ENCODE measurements around the gene ZFYVE19. TPM values are rescaled to one million over a fixed set of nuclear protein-coding genes. Genes with fewer than 3 reads are reported as not detected.

ZFYVE19 gene
- total and polyA plus RNA-seq, 2 donors from 2014 or later: 18.7 to 37.5 TPM

- Histone ChIP-seq H3K36me3 (ENCODE audit: control insufficient read depth in 2 of 3, insufficient read depth in 3 of 3, low read length in 3 of 3) (peaks cover 0 to 15% (median 9%) of the 10 kb centered on the region in 3 donors), H3K27ac (ENCODE audit: low read depth in 2 of 2, low read length in 2 of 2) (no peak overlapping the region), H3K9me3 (ENCODE audit: control insufficient read depth in 2 of 3, insufficient read depth in 1 of 3, low read length in 3 of 3) (no peaks in the 10 kb centered on the region), H3K4me3 (ENCODE audit: low read length in 3 of 3) (no peak overlapping the region), H3K27me3 (ENCODE audit: control insufficient read depth, insufficient read depth, low read length) (no peaks in the 10 kb centered on the region), H3K4me1 (ENCODE audit: control insufficient read depth in 2 of 3, insufficient read depth in 2 of 3, low read depth in 1 of 3, low read length in 3 of 3) (peaks cover 1 to 26% (median 16%) of the 10 kb centered on the region in 3 donors), H3K9ac (ENCODE audit: low read length in 3 of 3) (no peak overlapping the region)
- peak; percentile 84 for TF ChIP-seq CTCF (IDR thresholded peaks at IDR 0.05; ENCODE audit: borderline replicate concordance, extremely low read depth, insufficient read depth)
- DNase-seq (peak; percentile 82 to 91 (median 84)), FAIRE-seq (no peak)
- intact Hi-C loops (cut with DNase I): no loop called here
These were observed 24.2 kb upstream of the ZFYVE19 start for GRCh38 chr15:40782609-40783227.

- intact Hi-C loops (cut with DNase I): no loop called here
- TF ChIP-seq CTCF (IDR thresholded peaks at IDR 0.05; ENCODE audit: borderline replicate concordance, extremely low read depth, insufficient read depth): no peak
- H3K4me1 ChIP-seq (ENCODE audit: control insufficient read depth in 2 of 3, insufficient read depth in 2 of 3, low read depth in 1 of 3, low read length in 3 of 3): peaks cover 5 to 34% (median 26%) of the 10 kb centered on the region in 3 donors
- peak overlapping the region; percentile 38 to 45 for H3K27ac ChIP-seq (ENCODE audit: low read depth in 2 of 2, low read length in 2 of 2)
- H3K36me3 ChIP-seq (ENCODE audit: control insufficient read depth in 2 of 3, insufficient read depth in 3 of 3, low read length in 3 of 3): no peaks in the 10 kb centered on the region
- no peaks in the 10 kb centered on the region for H3K27me3 ChIP-seq (ENCODE audit: control insufficient read depth, insufficient read depth, low read length)
- DNase-seq (no peak), FAIRE-seq (no peak)
- no peaks in the 10 kb centered on the region for H3K9me3 ChIP-seq (ENCODE audit: control insufficient read depth in 2 of 3, insufficient read depth in 1 of 3, low read length in 3 of 3)
- H3K9ac ChIP-seq (ENCODE audit: low read length in 3 of 3): peak overlapping the region in 1 of 3 donors; percentile 6
- no peak overlapping the region for H3K4me3 ChIP-seq (ENCODE audit: low read length in 3 of 3)
These were observed 21.7 kb upstream of the ZFYVE19 start for GRCh38 chr15:40785164-40785563.

GRCh38 chr15:40785814-40786213 is 21.1 kb upstream of the ZFYVE19 start:
- no peaks in the 10 kb centered on the region for H3K9me3 ChIP-seq (ENCODE audit: control insufficient read depth in 2 of 3, insufficient read depth in 1 of 3, low read length in 3 of 3)
- peaks cover 5 to 34% (median 26%) of the 10 kb centered on the region in 3 donors for H3K4me1 ChIP-seq (ENCODE audit: control insufficient read depth in 2 of 3, insufficient read depth in 2 of 3, low read depth in 1 of 3, low read length in 3 of 3)
- no peaks in the 10 kb centered on the region for H3K36me3 ChIP-seq (ENCODE audit: control insufficient read depth in 2 of 3, insufficient read depth in 3 of 3, low read length in 3 of 3)
- FAIRE-seq (no peak), DNase-seq (no peak)
- TF ChIP-seq CTCF (IDR thresholded peaks at IDR 0.05; ENCODE audit: borderline replicate concordance, extremely low read depth, insufficient read depth): no peak
- no peaks in the 10 kb centered on the region for H3K27me3 ChIP-seq (ENCODE audit: control insufficient read depth, insufficient read depth, low read length)
- peak overlapping the region in 1 of 3 donors; percentile 6 for H3K9ac ChIP-seq (ENCODE audit: low read length in 3 of 3)
- H3K27ac ChIP-seq (ENCODE audit: low read depth in 2 of 2, low read length in 2 of 2): peak overlapping the region; percentile 38 to 45
- intact Hi-C loops (cut with DNase I): no loop called here
- H3K4me3 ChIP-seq (ENCODE audit: low read length in 3 of 3): no peak overlapping the region

All from kidney (tissue), 14 donors.